H1 (cell line): ENCODE measurements around the gene LMTK2. TPM values are rescaled to one million over a fixed set of nuclear protein-coding genes. Genes with fewer than 3 reads are reported as not detected.

ENCODE experiments used
- CTCF ChIA-PET: fragments of 300-600 bp; sonication (Branson Sonifier 250); formaldehyde crosslinking; loops from one replicate; lab custom pipeline; 2021; ENCODE audit not compliant: partially characterized antibody; lab: Charles Lee
- POLR2A ChIA-PET: fragments of 300-600 bp; sonication (Branson Sonifier 250); formaldehyde crosslinking; loops from one replicate; lab custom pipeline; 2021; ENCODE audit warnings: inconsistent platforms; ENCODE audit not compliant: partially characterized antibody; lab: Charles Lee
- DNase-seq, 2 experiments: peaks; one replicate each; pipeline versions ENCODE4 v3.0.0 to v3.0.0-alpha.2; 2010 to 2022; ENCODE audit warnings: low spot score in 2 of 2, low read depth in 1 of 2, mixed read lengths in 1 of 2
- FAIRE-seq: peaks from 2 replicates; lab custom pipeline; 2011; peaks lifted over from hg19 to GRCh38; lab: Jason Lieb, UNC
- H2AFZ ChIP-seq: 2 replicates; pipeline ENCODE4 v1.8.1; 2012; ENCODE audit warnings: low read length, inconsistent platforms
- H2AK5ac ChIP-seq: 2 replicates; pipeline ENCODE4 v1.6.1; 2013; ENCODE audit warnings: low read depth, low read length
- H2BK120ac ChIP-seq: replicated peaks from 2 replicates; pipeline ENCODE3; 2013; ENCODE audit warnings: low read depth, low read length, inconsistent platforms
- H2BK12ac ChIP-seq: 2 replicates; pipeline ENCODE4 v1.6.1; 2013; ENCODE audit warnings: low read depth, low read length
- H2BK15ac ChIP-seq: 2 replicates; pipeline ENCODE4 v1.6.1; 2013; ENCODE audit warnings: low read length
- H2BK20ac ChIP-seq: 2 replicates; pipeline ENCODE4 v1.6.1; 2013; ENCODE audit warnings: low read length
- H2BK5ac ChIP-seq: 2 replicates; pipeline ENCODE4 v1.6.1; 2013; ENCODE audit warnings: low read depth, low read length
- H3K14ac ChIP-seq: 2 replicates; pipeline ENCODE4 v1.6.1; 2013; ENCODE audit warnings: inconsistent platforms; ENCODE audit not compliant: insufficient read length
- H3K18ac ChIP-seq: 2 replicates; pipeline ENCODE4 v1.6.1; 2013; ENCODE audit warnings: low read length; ENCODE audit errors: extremely low read depth
- H3K23ac ChIP-seq: 2 replicates; pipeline ENCODE4 v1.6.1; 2013; ENCODE audit warnings: inconsistent platforms; ENCODE audit not compliant: insufficient read length
- H3K23me2 ChIP-seq: 2 replicates; pipeline ENCODE4 v1.6.1; 2013; ENCODE audit warnings: low read depth, low read length
- H3K27ac ChIP-seq: 2 replicates; pipeline ENCODE4 v1.6.1; 2011; ENCODE audit warnings: low read depth, low read length, inconsistent platforms
- H3K27me3 ChIP-seq, 4 experiments: replicated peaks in 1 of 4; 1 replicate in 1 of 4; 2 replicates in 3 of 4; pipeline versions ENCODE4 v1.6.1 to v1.8.1; 2011 to 2013; ENCODE audit warnings: low read length in 3 of 4, mild to moderate bottlenecking in 3 of 4, inconsistent platforms in 2 of 4, mixed read lengths in 2 of 4, moderate library complexity in 1 of 4; ENCODE audit not compliant: control insufficient read depth in 3 of 4, insufficient read depth in 3 of 4; ENCODE audit errors: extremely low read depth in 1 of 4
- H3K36me3 ChIP-seq, 4 experiments: 2 replicates each; pipeline versions ENCODE4 v1.6.1 to v1.8.1; 2011 to 2013; ENCODE audit warnings: mild to moderate bottlenecking in 4 of 4, low read length in 3 of 4, moderate library complexity in 2 of 4, control low read depth in 1 of 4, inconsistent platforms in 1 of 4; ENCODE audit not compliant: insufficient read depth in 4 of 4, control insufficient read depth in 2 of 4
- H3K4ac ChIP-seq: replicated peaks from 2 replicates; pipeline ENCODE3; 2013; ENCODE audit warnings: low read length, low read depth, mixed read lengths, inconsistent platforms; ENCODE audit not compliant: insufficient read length
- H3K4me1 ChIP-seq, 4 experiments: replicated peaks in 1 of 4; 1 replicate in 1 of 4; 2 replicates in 3 of 4; pipeline versions ENCODE4 v1.6.1 to v1.8.1; 2011 to 2013; ENCODE audit warnings: low read length in 3 of 4, inconsistent platforms in 2 of 4, mixed read lengths in 1 of 4; ENCODE audit not compliant: insufficient read depth in 4 of 4, control insufficient read depth in 3 of 4
- H3K4me2 ChIP-seq, 2 experiments: 2 replicates each; pipeline versions ENCODE4 v1.6.1 to v1.8.1; 2011 to 2013; ENCODE audit warnings: low read depth in 2 of 2, low read length in 2 of 2, control low read depth in 1 of 2, inconsistent platforms in 1 of 2, mild to moderate bottlenecking in 1 of 2; ENCODE audit not compliant: insufficient read depth in 1 of 2
- H3K4me3 ChIP-seq, 4 experiments: fragments of 200-600, 300-600 bp in 1 of 4; sonication (generic), shearing (Covaris generic), sonication (Bioruptor Twin) in 1 of 4; 2 replicates each; pipeline versions ENCODE4 v1.5.1 to v1.8.1; 2011 to 2016; ENCODE audit warnings: low read length in 4 of 4, low read depth in 3 of 4, control low read depth in 2 of 4, inconsistent platforms in 2 of 4, mild to moderate bottlenecking in 2 of 4, mixed read lengths in 1 of 4, moderate library complexity in 1 of 4; ENCODE audit not compliant: insufficient read depth in 2 of 4; ENCODE audit errors: extremely low read depth in 1 of 4
- H3K56ac ChIP-seq: replicated peaks from 2 replicates; pipeline ENCODE3; 2013; ENCODE audit warnings: low read depth, mild to moderate bottlenecking, mixed read lengths, low read length, inconsistent platforms; ENCODE audit not compliant: insufficient read length
- H3K79me1 ChIP-seq: 2 replicates; pipeline ENCODE4 v1.6.1; 2013; ENCODE audit warnings: low read depth, low read length, control low read depth
- H3K79me2 ChIP-seq, 2 experiments: 2 replicates each; pipeline versions ENCODE4 v1.6.1 to v1.8.1; 2012 to 2013; ENCODE audit warnings: low read length in 2 of 2, mild to moderate bottlenecking in 2 of 2, inconsistent platforms in 1 of 2; ENCODE audit not compliant: insufficient read depth in 2 of 2, control insufficient read depth in 1 of 2
- H3K9ac ChIP-seq, 4 experiments: replicated peaks in 1 of 4; 1 replicate in 1 of 4; 2 replicates in 3 of 4; pipeline versions ENCODE4 v1.6.1 to v1.8.1; 2011 to 2013; ENCODE audit warnings: low read depth in 3 of 4, low read length in 3 of 4, control low read depth in 2 of 4, mild to moderate bottlenecking in 2 of 4, moderate library complexity in 2 of 4, inconsistent platforms in 1 of 4; ENCODE audit errors: extremely low read depth in 1 of 4
- H3K9me3 ChIP-seq, 2 experiments: 2 replicates each; pipeline versions ENCODE4 v1.6.1 to v1.8.1; 2012 to 2013; ENCODE audit warnings: mild to moderate bottlenecking in 2 of 2, moderate library complexity in 2 of 2, control low read depth in 1 of 2, inconsistent platforms in 1 of 2, low read depth in 1 of 2, low read length in 1 of 2, mixed read lengths in 1 of 2; ENCODE audit not compliant: insufficient read depth in 2 of 2
- H4K20me1 ChIP-seq, 2 experiments: replicated peaks in 1 of 2; 2 replicates each; pipeline versions ENCODE3 to v1.8.1; 2011 to 2013; ENCODE audit warnings: inconsistent platforms in 2 of 2, low read length in 2 of 2, mild to moderate bottlenecking in 1 of 2; ENCODE audit not compliant: insufficient read depth in 2 of 2, control insufficient read depth in 1 of 2
- H4K5ac ChIP-seq: 2 replicates; pipeline ENCODE4 v1.6.1; 2013; ENCODE audit warnings: low read length, low read depth, mixed read lengths, inconsistent platforms; ENCODE audit not compliant: insufficient read length
- H4K8ac ChIP-seq: 2 replicates; pipeline ENCODE4 v1.8.0; 2013; ENCODE audit warnings: mild to moderate bottlenecking, moderate library complexity, low read length, inconsistent platforms; ENCODE audit not compliant: insufficient read depth; ENCODE audit errors: extremely low read depth
- H4K91ac ChIP-seq: replicated peaks from 2 replicates; pipeline ENCODE3; 2013; ENCODE audit warnings: low read length, mixed read lengths, inconsistent platforms; ENCODE audit not compliant: insufficient read length
- ATF3 ChIP-seq: IDR thresholded peaks from 2 replicates; pipeline ENCODE4 v1.6.1; 2011; ENCODE audit warnings: low read depth, mild to moderate bottlenecking, low read length; ENCODE audit not compliant: insufficient read depth
- EGR1 ChIP-seq: IDR thresholded peaks from 2 replicates; pipeline ENCODE4 v1.6.1; 2011; ENCODE audit warnings: low read depth, low read length, borderline replicate concordance
- NRF1 ChIP-seq: IDR thresholded peaks from 2 replicates; pipeline ENCODE4 v1.6.1; 2011; ENCODE audit warnings: mild to moderate bottlenecking, low read depth, low read length, improper control_type of control experiment
- POLR2AphosphoS5 ChIP-seq: IDR thresholded peaks from 2 replicates; pipeline ENCODE4 v1.6.1; 2011; ENCODE audit warnings: low read depth, low read length
- ZNF274 ChIP-seq: IDR thresholded peaks from 2 replicates; pipeline ENCODE4 v1.7.0; 2012; ENCODE audit warnings: low read length, borderline replicate concordance; ENCODE audit errors: extremely low read depth
- WGBS, 2 experiments: shearing (Covaris generic) in 1 of 2; methylation state at CpG; one replicate each; pipeline versions ENCODE4 v1.1.6 to v1.1.7; 2013 to 2015; ENCODE audit warnings: low lambda C conversion rate in 2 of 2, mixed read lengths in 2 of 2, inconsistent platforms in 1 of 2, low coverage in 1 of 2, missing lambda C conversion rate in 1 of 2; ENCODE audit not compliant: insufficient replicate concordance in 2 of 2, insufficient coverage in 1 of 2, insufficient read length in 1 of 2; ENCODE audit errors: extremely low coverage in 1 of 2, missing lambda C conversion rate in 1 of 2; 5-methylcytosine and 5-hydroxymethylcytosine counted together
- polyA plus RNA-seq, 7 experiments: library from polyadenylated mRNA; depleted of rRNA in 3 of 7; stranded (reverse) in 5 of 7; unstranded in 2 of 7; fragments of >200 nt in 5 of 7; fragments of 200-250 nt in 2 of 7; gene quantifications; 1 replicate in 5 of 7; 2 replicates in 1 of 7; 4 replicates in 1 of 7; pipeline versions ENCODE4 v1.2.1 to v1.2.3, GENCODE V29; 2011 to 2013; ENCODE audit warnings: missing spikeins in 2 of 7, mixed read lengths in 2 of 7
- total RNA-seq: library from RNA; stranded (reverse); fragmentation: NEBNext Ultra II Directional; extraction: Animal tissue kit (Norgen Biotek cat#: 25700); gene quantifications from 2 replicates; pipeline ENCODE4 v1.2.1, GENCODE V29; 2021

Gene LMTK2
- total and polyA plus RNA-seq, 2 of the 8 experiments (the other 6 are each of a cell fraction or from before 2014, with no cell fraction given): 9.7 to 30.7 TPM

- POLR2A ChIA-PET: no interaction called here
- Histone ChIP-seq H3K4me3 (no peak overlapping the region), H3K36me3 (peaks cover 0 to 21% (median 9%) of the 10 kb centered on the region in 4 experiments; a peak in 7 of 8 replicates), H3K27ac (no peak overlapping the region), H3K79me1 (peaks cover 2% of the 10 kb centered on the region; the same call in 1 of the 2 replicates), H3K23ac (peak overlapping the region; percentile 41), H3K4me2 (no peak overlapping the region), H2BK20ac (no peak overlapping the region), H4K91ac (peak overlapping the region; percentile 19), H3K18ac (no peak overlapping the region), H2AK5ac (no peak overlapping the region), H2BK12ac (no peak overlapping the region), H2BK5ac (no peak overlapping the region), H4K8ac (no peak overlapping the region), H4K5ac (no peak overlapping the region), H3K9ac (no peak overlapping the region), H4K20me1 (peaks cover 2 to 8% of the 10 kb centered on the region in 2 experiments), H3K4ac (no peak overlapping the region), H3K27me3 (no peaks in the 10 kb centered on the region), H2AFZ (no peak overlapping the region), H3K14ac (no peak overlapping the region), H3K9me3 (no peaks in the 10 kb centered on the region), H3K4me1 (peaks cover 2 to 14% (median 8%) of the 10 kb centered on the region in 4 experiments), H2BK15ac (no peak overlapping the region), H3K56ac (no peak overlapping the region), H3K23me2 (no peaks in the 10 kb centered on the region), H3K79me2 (peaks cover 0 to 32% of the 10 kb centered on the region in 2 experiments; a peak in 3 of 4 replicates), H2BK120ac (no peak overlapping the region)
- DNase-seq (no peak), FAIRE-seq (no peak)
- CTCF ChIA-PET: interaction anchor here (0.9 to 3.5 kb wide), 6 partner anchors 17 to 114 kb away, joined by 3 to 12 read pairs (median 4); partner anchors contain the start of gene LMTK2
- WGBS, 2 experiments: 85% methylated on average over 5 of the region's 5 CpGs; no CpG with 5 or more reads in 1 of the 2 experiments
- TF ChIP-seq EGR1: no peak
- TF ChIP-seq NRF1: no peak
- no peak for TF ChIP-seq ZNF274
- TF ChIP-seq POLR2AphosphoS5: no peak
- no peak for TF ChIP-seq ATF3
Measured at GRCh38 chr7:98136423-98136822, 29.8 kb downstream of the LMTK2 start.
